BLaER1 (cell line): Measurements from ENCODE around the gene GPS2.

ENCODE experiments used
- H3K27ac ChIP-seq: shearing (Covaris generic); formaldehyde crosslinking; 2 replicates; pipeline ENCODE4 v1.8.1; 2022
- H3K27me3 ChIP-seq: shearing (Covaris generic); formaldehyde crosslinking; 2 replicates; pipeline ENCODE4 v1.8.1; 2022
- H3K36me3 ChIP-seq: shearing (Covaris generic); formaldehyde crosslinking; 2 replicates; pipeline ENCODE4 v1.8.1; 2022
- H3K4me1 ChIP-seq: shearing (Covaris generic); formaldehyde crosslinking; 2 replicates; pipeline ENCODE4 v1.8.1; 2022
- H3K4me2 ChIP-seq: shearing (Covaris generic); formaldehyde crosslinking; 2 replicates; pipeline ENCODE4 v1.8.1; 2022
- H3K4me3 ChIP-seq: shearing (Covaris generic); formaldehyde crosslinking; 2 replicates; pipeline ENCODE4 v1.8.1; 2022
- H3K9ac ChIP-seq: shearing (Covaris generic); formaldehyde crosslinking; 2 replicates; pipeline ENCODE4 v1.8.1; 2022
- H3K9me3 ChIP-seq: shearing (Covaris generic); formaldehyde crosslinking; 2 replicates; pipeline ENCODE4 v1.8.1; 2022
- H4K20me1 ChIP-seq: shearing (Covaris generic); formaldehyde crosslinking; 2 replicates; pipeline ENCODE4 v1.8.1; 2022
- Cebpa-rat ChIP-seq: shearing (Covaris generic); IDR thresholded peaks from 2 replicates; pipeline ENCODE4 v1.8.1; 2022

The GPS2 gene

GRCh38 chr17:7295230-7296180 lies 19.7 kb downstream of the GPS2 start:
- H3K9ac ChIP-seq: no peak overlapping the region

DNA sequence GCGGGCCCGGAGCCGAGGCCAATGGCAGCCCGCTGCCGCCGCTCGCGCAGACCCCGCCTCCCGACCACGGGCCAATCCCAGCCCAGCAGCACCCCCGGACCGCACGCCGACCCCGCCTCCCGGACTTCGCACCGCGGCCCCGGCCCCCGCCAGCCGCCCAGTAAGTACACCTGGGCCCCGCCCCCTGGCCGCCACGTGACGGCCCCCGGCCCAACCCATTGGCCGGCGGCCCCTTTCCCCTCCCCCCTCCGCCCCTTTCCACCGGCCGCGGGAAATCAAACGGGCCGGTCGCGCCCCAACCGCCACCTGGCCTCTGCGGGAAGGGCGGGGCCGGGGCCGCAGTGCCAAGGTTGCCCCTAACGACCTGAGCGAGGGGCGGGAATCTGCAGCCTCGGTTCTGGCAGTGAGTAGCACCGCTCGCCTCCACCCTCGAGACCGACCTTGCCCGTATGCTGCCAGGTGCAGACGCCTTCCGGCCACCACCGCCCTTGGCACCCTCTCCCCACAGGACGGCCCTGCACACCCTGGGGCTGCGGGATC lies 20.5 kb downstream of the GPS2 start, which contains the start of gene YBX2:
YBX2 (minus strand) TSS at position 26 of the 540 bp plus-strand sequence. CDS start 139 bp downstream, outside the sequence.
- H3K4me1 ChIP-seq: peaks cover 42% of the 10 kb centered on the region
- no peak within 1 kb of the TSS for H3K27ac ChIP-seq
- peak within 1 kb of the TSS; percentile 52 for H3K4me3 ChIP-seq
- H3K4me2 ChIP-seq: peak within 1 kb of the TSS; percentile 85
- no peaks in the 10 kb centered on the region for H3K36me3 ChIP-seq
- no peak within 1 kb of the TSS for H3K9ac ChIP-seq
- H3K9me3 ChIP-seq: no peaks in the 10 kb centered on the region
- TF ChIP-seq Cebpa-rat: no peak
- peaks cover 66% of the 10 kb centered on the region for H3K27me3 ChIP-seq
- H4K20me1 ChIP-seq: no peaks in the 10 kb centered on the region

More at GRCh38 chr17:7295230-7296180, 19.7 kb downstream of the GPS2 start:
- Histone ChIP-seq H3K27me3 (peaks cover 62% of the 10 kb centered on the region), H4K20me1 (no peaks in the 10 kb centered on the region), H3K27ac (no peak overlapping the region), H3K36me3 (no peaks in the 10 kb centered on the region), H3K4me3 (peak overlapping the region; percentile 52), H3K9me3 (no peaks in the 10 kb centered on the region), H3K4me2 (peak overlapping the region; percentile 85), H3K4me1 (peaks cover 42% of the 10 kb centered on the region)
- no peak for TF ChIP-seq Cebpa-rat

DNA sequence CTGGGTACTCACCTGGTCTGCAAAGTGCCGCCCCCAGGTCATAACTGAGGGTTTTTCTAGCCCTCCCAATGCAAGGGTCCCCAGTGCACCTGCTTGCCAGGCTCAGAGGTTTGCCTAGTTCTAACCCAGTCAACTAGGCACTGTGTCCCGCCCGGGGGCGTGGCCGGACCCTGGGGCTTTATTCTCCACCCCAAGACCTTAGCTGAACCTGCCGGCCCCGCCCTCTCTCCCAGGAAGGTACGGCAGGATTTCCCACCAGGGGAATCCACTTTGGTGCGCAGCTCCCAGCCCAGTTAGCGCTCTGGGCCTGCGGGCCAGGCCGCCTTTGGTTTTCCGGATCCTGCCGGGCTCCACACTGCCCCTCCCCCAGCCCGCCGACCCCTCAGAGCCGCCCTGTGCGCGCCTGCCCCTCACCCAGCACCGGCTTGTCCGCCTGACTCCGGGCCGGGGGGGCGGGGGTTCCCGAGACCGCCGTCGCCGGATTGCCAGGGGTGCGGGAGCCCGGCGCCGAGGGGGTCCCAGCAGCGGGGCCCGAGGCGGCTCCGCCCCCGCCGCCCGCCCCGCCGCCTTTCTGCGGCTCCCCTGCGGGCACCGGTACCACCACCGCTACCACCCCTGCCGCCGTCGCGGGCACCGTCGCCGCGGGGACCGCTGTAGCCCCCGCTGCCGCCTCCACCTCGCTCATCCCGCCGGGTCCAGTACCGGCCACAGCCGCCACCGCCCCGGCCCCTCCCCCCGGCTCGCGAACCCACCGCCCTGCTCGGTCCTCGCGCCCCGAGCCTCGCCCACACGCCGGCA lies 21.1 kb downstream of the GPS2 start:
- Histone ChIP-seq H3K27me3 (peaks cover 66% of the 10 kb centered on the region), H3K4me2 (peak overlapping the region; percentile 85), H3K4me3 (peak overlapping the region; percentile 52; the same call in 1 of the 2 replicates)

GRCh38 chr17:7293159-7293558 lies 22.0 kb downstream of the GPS2 start:
- Histone ChIP-seq H3K27me3 (peaks cover 66% of the 10 kb centered on the region), H3K9me3 (no peaks in the 10 kb centered on the region), H3K9ac (no peak overlapping the region), H4K20me1 (no peaks in the 10 kb centered on the region), H3K36me3 (no peaks in the 10 kb centered on the region), H3K4me1 (peaks cover 42% of the 10 kb centered on the region), H3K4me2 (peak overlapping the region; percentile 23; the same call in 1 of the 2 replicates), H3K4me3 (no peak overlapping the region), H3K27ac (no peak overlapping the region)
- no peak for TF ChIP-seq Cebpa-rat

More for the DNA sequence above, 21.1 kb downstream of the GPS2 start:
- TF ChIP-seq Cebpa-rat: no peak
- H3K27ac ChIP-seq: no peak overlapping the region
- H3K36me3 ChIP-seq: no peaks in the 10 kb centered on the region
- no peak overlapping the region for H3K9ac ChIP-seq
- peaks cover 42% of the 10 kb centered on the region for H3K4me1 ChIP-seq
- no peaks in the 10 kb centered on the region for H3K9me3 ChIP-seq
- no peaks in the 10 kb centered on the region for H4K20me1 ChIP-seq

GRCh38 chr17:7292729-7293128 lies 22.4 kb downstream of the GPS2 start:
- TF ChIP-seq Cebpa-rat: no peak
- Histone ChIP-seq H3K4me2 (peak overlapping the region; percentile 23; the same call in 1 of the 2 replicates), H3K27ac (no peak overlapping the region), H3K9me3 (no peaks in the 10 kb centered on the region), H3K36me3 (no peaks in the 10 kb centered on the region), H3K4me1 (peaks cover 42% of the 10 kb centered on the region), H3K4me3 (no peak overlapping the region), H4K20me1 (no peaks in the 10 kb centered on the region), H3K27me3 (peaks cover 66% of the 10 kb centered on the region), H3K9ac (no peak overlapping the region)

- no peak for TF ChIP-seq Cebpa-rat
- Histone ChIP-seq H3K36me3 (no peaks in the 10 kb centered on the region), H3K4me2 (no peak overlapping the region), H3K9me3 (no peaks in the 10 kb centered on the region), H4K20me1 (no peaks in the 10 kb centered on the region), H3K4me3 (no peak overlapping the region), H3K27ac (no peak overlapping the region), H3K27me3 (peaks cover 66% of the 10 kb centered on the region), H3K9ac (no peak overlapping the region), H3K4me1 (peaks cover 42% of the 10 kb centered on the region)
Observed at GRCh38 chr17:7292194-7292593, 23.0 kb downstream of the GPS2 start.

DNA sequence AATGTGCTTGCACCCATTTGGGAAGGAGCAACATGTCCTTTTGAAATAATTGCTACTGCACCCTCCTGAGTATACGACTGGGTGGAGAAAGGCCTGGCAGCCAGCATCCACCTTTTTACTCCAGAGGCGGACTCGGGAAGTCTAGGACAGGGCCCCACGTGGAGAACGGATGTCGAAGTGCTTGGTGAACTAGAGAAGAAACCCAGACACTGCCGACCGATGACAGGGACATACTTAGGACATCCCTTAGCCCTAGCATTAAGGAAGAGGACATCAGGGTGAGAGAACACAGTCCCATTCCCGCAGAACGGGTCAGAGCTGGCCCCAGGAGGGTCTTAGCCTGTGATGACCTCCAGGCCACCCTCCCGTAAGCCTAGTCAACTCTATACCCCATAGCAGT lies 24.5 kb downstream of the GPS2 start:
- no peaks in the 10 kb centered on the region for H3K36me3 ChIP-seq
- no peak overlapping the region for H3K27ac ChIP-seq
- H4K20me1 ChIP-seq: no peaks in the 10 kb centered on the region
- no peaks in the 10 kb centered on the region for H3K9me3 ChIP-seq
- no peak overlapping the region for H3K4me3 ChIP-seq
- H3K4me2 ChIP-seq: no peak overlapping the region
- TF ChIP-seq Cebpa-rat: no peak
- H3K27me3 ChIP-seq: peaks cover 51% of the 10 kb centered on the region
- H3K9ac ChIP-seq: no peak overlapping the region
- H3K4me1 ChIP-seq: peaks cover 42% of the 10 kb centered on the region

DNA sequence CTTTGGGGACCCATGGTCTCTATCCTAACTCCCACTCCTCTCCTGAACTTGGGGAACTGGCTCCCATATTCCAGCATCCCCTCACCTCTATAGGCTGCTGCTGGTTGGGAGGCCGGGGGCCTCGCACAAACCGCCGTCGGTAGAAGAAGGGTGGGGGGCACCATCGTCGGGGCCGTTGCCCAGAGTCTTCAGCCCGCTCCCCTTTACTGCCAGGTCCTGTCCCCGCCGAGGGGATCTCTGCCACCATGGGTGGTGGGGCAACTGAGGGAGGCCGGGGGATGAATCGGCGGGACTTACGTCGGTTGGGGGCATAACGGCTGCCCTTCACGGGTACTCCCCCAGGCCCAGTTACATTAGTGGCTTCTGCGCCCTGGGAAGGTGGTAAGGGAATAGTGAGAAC lies 25.0 kb downstream of the GPS2 start:
- no peak for TF ChIP-seq Cebpa-rat
- no peak overlapping the region for H3K9ac ChIP-seq
- no peak overlapping the region for H3K4me3 ChIP-seq
- H3K4me1 ChIP-seq: peaks cover 37% of the 10 kb centered on the region
- no peak overlapping the region for H3K27ac ChIP-seq
- no peaks in the 10 kb centered on the region for H3K36me3 ChIP-seq
- H3K27me3 ChIP-seq: peaks cover 46% of the 10 kb centered on the region
- no peak overlapping the region for H3K4me2 ChIP-seq
- no peaks in the 10 kb centered on the region for H4K20me1 ChIP-seq
- H3K9me3 ChIP-seq: no peaks in the 10 kb centered on the region

DNA sequence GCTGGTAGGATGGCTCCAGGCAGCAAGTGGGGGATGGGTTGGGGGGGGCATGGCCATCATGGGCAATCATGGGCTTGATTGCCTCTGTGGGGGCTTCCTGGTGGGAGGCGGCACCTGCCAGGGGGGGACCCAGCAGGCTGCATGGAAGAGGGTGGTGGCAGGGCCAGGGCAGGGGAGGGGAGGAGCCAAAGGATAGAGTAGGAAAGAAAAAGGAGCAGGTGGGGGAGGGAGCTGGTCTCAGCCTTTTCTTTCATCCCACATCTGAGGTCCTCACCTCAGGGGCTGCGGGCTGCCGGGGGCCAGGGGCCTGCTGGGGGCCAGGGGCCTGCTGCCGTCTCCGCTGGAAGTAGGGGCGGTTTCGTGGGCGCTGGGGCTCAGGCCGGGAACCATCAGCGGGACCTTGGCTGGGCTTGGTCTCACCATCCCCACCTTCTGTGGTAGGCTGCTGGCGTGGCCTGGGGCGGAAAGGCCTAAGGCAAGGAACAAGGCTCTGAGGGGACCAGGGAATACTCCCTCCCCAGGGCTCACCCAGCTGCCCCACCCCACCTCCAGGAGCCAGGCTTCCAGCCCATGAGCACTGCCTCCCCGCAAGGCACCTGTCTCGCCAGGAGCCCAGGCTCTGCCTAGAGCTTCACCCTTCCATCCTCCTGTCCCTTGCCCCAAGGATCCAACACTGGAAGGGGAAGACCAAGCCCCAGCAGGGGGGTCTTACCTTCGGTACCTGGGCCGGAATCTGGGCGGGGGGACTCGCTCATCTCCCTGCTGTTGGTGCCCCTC lies 25.7 kb downstream of the GPS2 start:
- H3K27me3 ChIP-seq: peaks cover 39% of the 10 kb centered on the region

More for the DNA sequence above, 25.7 kb downstream of the GPS2 start:
- Histone ChIP-seq H3K4me3 (no peak overlapping the region), H3K4me2 (no peak overlapping the region), H3K36me3 (no peaks in the 10 kb centered on the region), H3K9ac (no peak overlapping the region), H3K27ac (no peak overlapping the region), H4K20me1 (no peaks in the 10 kb centered on the region), H3K4me1 (peaks cover 30% of the 10 kb centered on the region), H3K9me3 (no peaks in the 10 kb centered on the region)
- no peak for TF ChIP-seq Cebpa-rat
